ENCODE results near the gene ST3GAL5.

GRCh38 chr2:85854897-85855296 is 33.9 kb downstream of the ST3GAL5 start:
- TF ChIP-seq, protein P1, sequence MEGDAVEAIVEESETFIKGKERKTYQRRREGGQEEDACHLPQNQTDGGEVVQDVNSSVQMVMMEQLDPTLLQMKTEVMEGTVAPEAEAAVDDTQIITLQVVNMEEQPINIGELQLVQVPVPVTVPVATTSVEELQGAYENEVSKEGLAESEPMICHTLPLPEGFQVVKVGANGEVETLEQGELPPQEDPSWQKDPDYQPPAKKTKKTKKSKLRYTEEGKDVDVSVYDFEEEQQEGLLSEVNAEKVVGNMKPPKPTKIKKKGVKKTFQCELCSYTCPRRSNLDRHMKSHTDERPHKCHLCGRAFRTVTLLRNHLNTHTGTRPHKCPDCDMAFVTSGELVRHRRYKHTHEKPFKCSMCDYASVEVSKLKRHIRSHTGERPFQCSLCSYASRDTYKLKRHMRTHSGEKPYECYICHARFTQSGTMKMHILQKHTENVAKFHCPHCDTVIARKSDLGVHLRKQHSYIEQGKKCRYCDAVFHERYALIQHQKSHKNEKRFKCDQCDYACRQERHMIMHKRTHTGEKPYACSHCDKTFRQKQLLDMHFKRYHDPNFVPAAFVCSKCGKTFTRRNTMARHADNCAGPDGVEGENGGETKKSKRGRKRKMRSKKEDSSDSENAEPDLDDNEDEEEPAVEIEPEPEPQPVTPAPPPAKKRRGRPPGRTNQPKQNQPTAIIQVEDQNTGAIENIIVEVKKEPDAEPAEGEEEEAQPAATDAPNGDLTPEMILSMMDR (IDR thresholded peaks at IDR 0.05), result no peak
- TF ChIP-seq POLR2A (IDR thresholded peaks at IDR 0.05), result no peak

Data from adrenal gland (tissue), 5 donors.